Endothelial cell of umbilical vein (primary cell): ENCODE data around the gene SESN1. TPM values are rescaled to one million over a fixed set of nuclear protein-coding genes. Genes with fewer than 3 reads are reported as not detected.

Experiments used
- BruUV-seq: library from RNA; stranded (reverse); fragments of 400-500 nt; replicated peaks from 2 replicates; lab custom pipeline; 2021; lab: Mats Ljungman, UMichigan
- CTCF ChIA-PET: fragments of 300-600, 350-600 bp; sonication (Branson Sonifier 250); formaldehyde crosslinking; loops from one replicate; lab custom pipeline; 2021; ENCODE audit warnings: antibody characterized with exemption, inconsistent platforms; lab: Charles Lee
- POLR2A ChIA-PET: fragments of 300-600, 350-600 bp; sonication (Branson Sonifier 250); formaldehyde crosslinking; loops from one replicate; lab custom pipeline; 2021; ENCODE audit warnings: antibody characterized with exemption, inconsistent platforms; lab: Charles Lee
- DNase-seq: peaks from one replicate; pipeline ENCODE4 v3.0.0-alpha.2; 2011; ENCODE audit warnings: low read depth, low spot score
- FAIRE-seq: peaks from 2 replicates; lab custom pipeline; 2011; peaks lifted over from hg19 to GRCh38; lab: Jason Lieb, UNC
- H2AFZ ChIP-seq: 2 replicates; pipeline ENCODE4 v1.6.0; 2012; ENCODE audit warnings: low read depth, low read length, control low read depth, inconsistent platforms
- H3K27ac ChIP-seq: 2 replicates; pipeline ENCODE4 v1.5.1; 2011; ENCODE audit warnings: low read depth, mild to moderate bottlenecking, control low read depth, low read length, moderate library complexity; ENCODE audit not compliant: insufficient read depth
- H3K27me3 ChIP-seq, 2 experiments: 2 replicates each; pipeline versions ENCODE4 v1.6.0 to v1.6.1; 2011; ENCODE audit warnings: low read length in 2 of 2, mixed read lengths in 1 of 2; ENCODE audit not compliant: control insufficient read depth in 2 of 2, insufficient read depth in 2 of 2
- H3K36me3 ChIP-seq, 2 experiments: 2 replicates in 1 of 2; 3 replicates in 1 of 2; pipeline ENCODE4 v1.5.1; 2011; ENCODE audit warnings: low read length in 2 of 2, mild to moderate bottlenecking in 1 of 2, moderate library complexity in 1 of 2; ENCODE audit not compliant: control insufficient read depth in 2 of 2, insufficient read depth in 2 of 2; ENCODE audit errors: extremely low read depth in 1 of 2
- H3K4me1 ChIP-seq: 3 replicates; pipeline ENCODE4 v1.5.1; 2011; ENCODE audit warnings: mild to moderate bottlenecking, low read length; ENCODE audit not compliant: control insufficient read depth, insufficient read depth; ENCODE audit errors: extremely low read depth
- H3K4me2 ChIP-seq: 2 replicates; pipeline ENCODE4 v1.6.1; 2011; ENCODE audit warnings: low read length, control low read depth, mixed read lengths; ENCODE audit not compliant: insufficient read depth
- H3K4me3 ChIP-seq, 3 experiments: fragments of 200-600 bp in 1 of 3; sonication (generic), shearing (Covaris generic) in 1 of 3; replicated peaks in 1 of 3; 2 replicates each; pipeline ENCODE4 v1.5.1; 2011 to 2016; ENCODE audit warnings: control low read depth in 3 of 3, low read length in 3 of 3, mild to moderate bottlenecking in 2 of 3, inconsistent platforms in 1 of 3, low read depth in 1 of 3, moderate library complexity in 1 of 3; ENCODE audit not compliant: insufficient read depth in 1 of 3
- H3K79me2 ChIP-seq: 2 replicates; pipeline ENCODE4 v1.6.0; 2012; ENCODE audit warnings: low read length, inconsistent platforms; ENCODE audit not compliant: control insufficient read depth, insufficient read depth
- H3K9ac ChIP-seq: replicated peaks from 2 replicates; pipeline ENCODE3; 2011; ENCODE audit warnings: low read length, control low read depth; ENCODE audit not compliant: insufficient read depth; ENCODE audit errors: extremely low read depth
- H3K9me1 ChIP-seq: replicated peaks from 3 replicates; pipeline ENCODE4 v1.6.0; 2011; ENCODE audit warnings: mild to moderate bottlenecking, low read length; ENCODE audit not compliant: control insufficient read depth, insufficient read depth; ENCODE audit errors: extremely low read depth
- H3K9me3 ChIP-seq: replicated peaks from 2 replicates; pipeline ENCODE4 v1.5.1; 2012; ENCODE audit warnings: low read length, inconsistent platforms; ENCODE audit not compliant: control insufficient read depth, insufficient read depth
- H4K20me1 ChIP-seq: replicated peaks from 2 replicates; pipeline ENCODE3; 2011; ENCODE audit warnings: mild to moderate bottlenecking, low read length; ENCODE audit not compliant: control insufficient read depth, insufficient read depth; ENCODE audit errors: extremely low read depth
- EZH2 ChIP-seq: IDR thresholded peaks from 2 replicates; pipeline ENCODE4 v1.6.1; 2012; ENCODE audit warnings: borderline replicate concordance, low read depth, mild to moderate bottlenecking, moderate library complexity, low read length, inconsistent platforms; ENCODE audit not compliant: severe bottlenecking
- FOS ChIP-seq: IDR thresholded peaks from 2 replicates; pipeline ENCODE4 v1.6.1; 2011; ENCODE audit warnings: mild to moderate bottlenecking, low read length, moderate library complexity, borderline replicate concordance; ENCODE audit not compliant: insufficient read depth
- GATA2 ChIP-seq: IDR thresholded peaks from 2 replicates; pipeline ENCODE4 v1.7.0; 2011; ENCODE audit warnings: low read depth, mild to moderate bottlenecking, moderate library complexity, mixed read lengths, low read length; ENCODE audit not compliant: insufficient read length, insufficient read depth
- JUN ChIP-seq: IDR thresholded peaks from 2 replicates; pipeline ENCODE4 v1.6.1; 2011; ENCODE audit warnings: borderline replicate concordance, low read depth; ENCODE audit not compliant: insufficient read length, insufficient read depth
- MYC ChIP-seq: IDR thresholded peaks from one replicate; pipeline ENCODE4 v1.6.1; 2011; ENCODE audit warnings: mild to moderate bottlenecking, low read depth, low read length
- POLR2A ChIP-seq: IDR thresholded peaks from 2 replicates; pipeline ENCODE4 v1.6.1; 2012; ENCODE audit warnings: low read depth, mild to moderate bottlenecking, control low read depth, low read length
- POLR2AphosphoS5 ChIP-seq: IDR thresholded peaks from 2 replicates; pipeline ENCODE4 v1.6.1; 2012; ENCODE audit warnings: low read depth, mild to moderate bottlenecking, control low read depth, low read length, moderate library complexity; ENCODE audit not compliant: insufficient read depth
- dilution Hi-C: fragments of 300-500 bp; cut with MboI; formaldehyde crosslinking; loops from one replicate; pipeline ENCODE4 v1.15.0; 2019; ENCODE audit warnings: low sequenced_read_pairs; ENCODE audit not compliant: extremely low pct_ligation_motif_present
- intact Hi-C: fragments of 100-400 bp; cut with micrococcal nuclease; formaldehyde crosslinking; loops from one replicate; pipeline ENCODE4 v1.10.0; 2022
- polyA plus RNA-seq, 4 experiments: library from polyadenylated mRNA; depleted of rRNA in 3 of 4; stranded (reverse) in 3 of 4; unstranded in 1 of 4; fragments of >200 nt; gene quantifications; 2 replicates each; pipeline versions ENCODE4 v1.2.1 to v1.2.3, GENCODE V29; 2011 to 2012; ENCODE audit warnings: missing spikeins in 1 of 4
- total RNA-seq: library from RNA; stranded (reverse); gene quantifications from 2 replicates; pipeline ENCODE4 v1.2.3, GENCODE V29; 2021
- TF ChIP-seq, protein P1 (sequence below), 2 donors: IDR thresholded peaks; 1 replicate in 1 of 2; 2 replicates in 1 of 2; pipeline ENCODE4 v1.5.1; 2011; ENCODE audit warnings: low read length in 2 of 2, mild to moderate bottlenecking in 2 of 2, moderate library complexity in 2 of 2, control low read depth in 1 of 2, inconsistent platforms in 1 of 2, low read depth in 1 of 2; ENCODE audit not compliant: insufficient read depth in 1 of 2; ENCODE audit errors: extremely low read depth in 1 of 2
- TF ChIP-seq, protein P2 (sequence below): IDR thresholded peaks from 2 replicates; pipeline ENCODE4 v1.6.1; 2011; ENCODE audit not compliant: insufficient read depth, insufficient read length

SESN1 gene
- total and polyA plus RNA-seq, 2 donors (not counting 3 experiments of a cell fraction or from before 2014, with no cell fraction given) = 7.1 to 15.6 TPM

- ChIA-PET POLR2A (no interaction called here), CTCF (no interaction called here)
- no peak for FAIRE-seq
- no peaks in the 10 kb centered on the region for H3K9me3 ChIP-seq
- no peaks in the 10 kb centered on the region for H3K9me1 ChIP-seq
- intact Hi-C loops (no loop called here), dilution Hi-C loops (no loop called here)
- H3K79me2 ChIP-seq = no peaks in the 10 kb centered on the region
- H3K4me1 ChIP-seq = no peaks in the 10 kb centered on the region
- H3K9ac ChIP-seq = no peak overlapping the region
- H3K4me3 ChIP-seq = no peak overlapping the region
- DNase-seq = no peak
- H2AFZ ChIP-seq = no peak overlapping the region
- H3K4me2 ChIP-seq = no peak overlapping the region
- no peaks in the 10 kb centered on the region for H3K27me3 ChIP-seq
- BruUV-seq = no TSS peak
- TF ChIP-seq MYC = no peak
- no peaks in the 10 kb centered on the region for H3K36me3 ChIP-seq
- H4K20me1 ChIP-seq = no peaks in the 10 kb centered on the region
- H3K27ac ChIP-seq = no peak overlapping the region
Observed at GRCh38 chr6:108952776-108953486, 141.7 kb downstream of the SESN1 start.

GRCh38 chr6:108951351-108951953, 143.2 kb downstream of the SESN1 start:
- dilution Hi-C loops (no loop called here), intact Hi-C loops (no loop called here)
- BruUV-seq = no TSS peak
- no peaks in the 10 kb centered on the region for H3K9me3 ChIP-seq
- no peak for FAIRE-seq
- H3K9ac ChIP-seq = no peak overlapping the region
- no peak overlapping the region for H3K27ac ChIP-seq
- no peaks in the 10 kb centered on the region for H3K9me1 ChIP-seq
- no peaks in the 10 kb centered on the region for H3K4me1 ChIP-seq
- no peak for DNase-seq
- no peak overlapping the region for H2AFZ ChIP-seq
- no peaks in the 10 kb centered on the region for H3K36me3 ChIP-seq
- H4K20me1 ChIP-seq = no peaks in the 10 kb centered on the region
- no peaks in the 10 kb centered on the region for H3K79me2 ChIP-seq
- CTCF ChIA-PET = no interaction called here
- no peaks in the 10 kb centered on the region for H3K27me3 ChIP-seq
- TF ChIP-seq, protein P1, sequence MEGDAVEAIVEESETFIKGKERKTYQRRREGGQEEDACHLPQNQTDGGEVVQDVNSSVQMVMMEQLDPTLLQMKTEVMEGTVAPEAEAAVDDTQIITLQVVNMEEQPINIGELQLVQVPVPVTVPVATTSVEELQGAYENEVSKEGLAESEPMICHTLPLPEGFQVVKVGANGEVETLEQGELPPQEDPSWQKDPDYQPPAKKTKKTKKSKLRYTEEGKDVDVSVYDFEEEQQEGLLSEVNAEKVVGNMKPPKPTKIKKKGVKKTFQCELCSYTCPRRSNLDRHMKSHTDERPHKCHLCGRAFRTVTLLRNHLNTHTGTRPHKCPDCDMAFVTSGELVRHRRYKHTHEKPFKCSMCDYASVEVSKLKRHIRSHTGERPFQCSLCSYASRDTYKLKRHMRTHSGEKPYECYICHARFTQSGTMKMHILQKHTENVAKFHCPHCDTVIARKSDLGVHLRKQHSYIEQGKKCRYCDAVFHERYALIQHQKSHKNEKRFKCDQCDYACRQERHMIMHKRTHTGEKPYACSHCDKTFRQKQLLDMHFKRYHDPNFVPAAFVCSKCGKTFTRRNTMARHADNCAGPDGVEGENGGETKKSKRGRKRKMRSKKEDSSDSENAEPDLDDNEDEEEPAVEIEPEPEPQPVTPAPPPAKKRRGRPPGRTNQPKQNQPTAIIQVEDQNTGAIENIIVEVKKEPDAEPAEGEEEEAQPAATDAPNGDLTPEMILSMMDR (IDR thresholded peaks at IDR 0.05; ENCODE audit: extremely low read depth in 1 of 2, insufficient read depth in 1 of 2, low read depth in 1 of 2, low read length in 2 of 2) = no peak
- TF ChIP-seq MYC (no peak), EZH2 (no peak), JUN (no peak), FOS (no peak), POLR2AphosphoS5 (no peak), POLR2A (no peak), GATA2 (no peak)
- TF ChIP-seq, protein P2, sequence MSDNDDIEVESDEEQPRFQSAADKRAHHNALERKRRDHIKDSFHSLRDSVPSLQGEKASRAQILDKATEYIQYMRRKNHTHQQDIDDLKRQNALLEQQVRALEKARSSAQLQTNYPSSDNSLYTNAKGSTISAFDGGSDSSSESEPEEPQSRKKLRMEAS = no peak
- no peak overlapping the region for H3K4me2 ChIP-seq
- no peak overlapping the region for H3K4me3 ChIP-seq
- POLR2A ChIA-PET = no interaction called here
